ENCODE data around the gene S100P.

DNA sequence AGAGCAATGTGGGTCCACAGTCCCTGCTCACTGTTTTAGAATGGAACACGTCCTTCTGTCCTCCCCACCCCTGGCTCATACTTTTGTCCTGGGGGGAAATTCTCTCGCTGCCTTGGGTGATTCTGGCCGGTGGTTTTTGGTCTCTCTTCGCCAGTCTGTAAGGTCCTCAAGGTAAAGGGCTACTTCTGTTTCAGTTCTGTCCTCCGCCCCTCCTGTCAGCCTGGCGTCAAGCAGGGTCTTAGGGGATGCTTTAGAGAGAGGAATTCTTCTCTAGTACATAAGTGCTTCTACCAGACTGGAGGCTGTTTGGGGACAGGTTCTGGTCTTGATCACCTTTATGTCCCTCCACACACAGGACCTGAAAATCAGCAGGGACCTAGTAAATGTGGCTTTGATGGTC is 16.6 kb downstream of the S100P start:
- TF ChIP-seq CTCF (IDR thresholded peaks at IDR 0.05) (no peak), POLR2A (IDR thresholded peaks at IDR 0.05) (no peak), POLR2AphosphoS5 (IDR thresholded peaks at IDR 0.05) (no peak)

Measured in prostate gland (tissue), 2 donors.